ENCODE measurements around the gene CD300LF. TPM values are rescaled to one million over a fixed set of nuclear protein-coding genes. Genes with fewer than 3 reads are reported as not detected.

CD300LF gene
- total and polyA plus RNA-seq, 9 of the 15 experiments (the other 6 are each of a cell fraction or from before 2014, with no cell fraction given) = not detected

- Histone ChIP-seq H3K36me3 (ENCODE audit: control insufficient read depth, insufficient read depth, low read length) (no peaks in the 10 kb centered on the region), H3K79me2 (ENCODE audit: control insufficient read depth, insufficient read depth, low read length) (no peaks in the 10 kb centered on the region), H3K4me3 (no peak overlapping the region), H3K9me3 (replicated peaks; ENCODE audit: control insufficient read depth, insufficient read depth, low read depth, low read length) (no peaks in the 10 kb centered on the region), H3K27me3 (ENCODE audit: control insufficient read depth in 2 of 2, insufficient read depth in 2 of 2, low read length in 2 of 2) (peaks cover 7 to 35% of the 10 kb centered on the region in 2 experiments; a peak in 4 of 5 replicates), H4K20me1 (replicated peaks; ENCODE audit: control insufficient read depth, insufficient read depth, low read length) (no peaks in the 10 kb centered on the region; the same call in 1 of the 2 replicates), H3K9me1 (ENCODE audit: control insufficient read depth, insufficient read depth, low read length) (no peaks in the 10 kb centered on the region), H3K27ac (ENCODE audit: extremely low read depth, low read depth, low read length) (no peak overlapping the region), H2AFZ (ENCODE audit: low read depth, low read length) (no peak overlapping the region), H3K4me1 (replicated peaks in 1 of 2; ENCODE audit: control insufficient read depth in 2 of 2, insufficient read depth in 2 of 2, low read length in 2 of 2) (no peaks in the 10 kb centered on the region), H3K9ac (ENCODE audit: insufficient read depth in 1 of 2, low read depth in 2 of 2, low read length in 2 of 2) (no peak overlapping the region), H3K4me2 (ENCODE audit: insufficient read depth, low read length) (no peak overlapping the region)
- POLR2A ChIA-PET = interaction anchor here (0.7 kb wide), 1 partner anchor 106 kb away, joined by 4 read pairs; no protein-coding TSS in a partner anchor
- ATAC-seq = no peak
- FAIRE-seq = no peak
- intact Hi-C loops (cut with micrococcal nuclease) = no loop called here
- 0% methylated on average over 2 of the region's 2 CpGs for WGBS (ENCODE audit: insufficient coverage, low coverage, missing lambda C conversion rate)
- TF ChIP-seq E2F3 (CRISPR knock-in tag; IDR thresholded peaks at IDR 0.05) = no peak
- no peak for TF ChIP-seq FOXA1 (IDR thresholded peaks at IDR 0.05; ENCODE audit: borderline replicate concordance)
- no peak for TF ChIP-seq CBX1 (IDR thresholded peaks at IDR 0.05; ENCODE audit: low read depth)
- TF ChIP-seq ETS1 (conservative IDR thresholded peaks at IDR 0.05; ENCODE audit: control insufficient read depth, low read depth, low read length) = no peak
- TF ChIP-seq FOXJ2 (tag; IDR thresholded peaks at IDR 0.05) = no peak
- no peak for TF ChIP-seq CREB5 (CRISPR knock-in tag; IDR thresholded peaks at IDR 0.05)
- no peak for TF ChIP-seq SRSF9 (IDR thresholded peaks at IDR 0.05; ENCODE audit: borderline replicate concordance, low read depth, low read length)
- no peak for TF ChIP-seq LARP7 (IDR thresholded peaks at IDR 0.05)
- no peak for TF ChIP-seq BACH1 (tag; IDR thresholded peaks at IDR 0.05)
- in situ Hi-C loops (cut with MboI) = no loop called here
- no peak for DNase-seq (ENCODE audit: extremely low read depth in 1 of 4, low spot score in 3 of 4)
- no TSS peak for BruUV-seq (replicated peaks)
- CTCF ChIA-PET (ENCODE audit: low intra/inter-chr PET ratio) = no interaction called here
Measured at GRCh38 chr17:74680213-74680612, 32.5 kb downstream of the CD300LF start.

Data from K562 (cell line).